Fibroblast of the aortic adventitia (primary cell): Measurements from ENCODE around the gene JKAMP. TPM values are rescaled to one million over a fixed set of nuclear protein-coding genes. Genes with fewer than 3 reads are reported as not detected.

Source experiments
- total RNA-seq: library from RNA; depleted of rRNA; stranded (reverse); fragments of >200 nt; gene quantifications from 2 replicates; pipeline ENCODE4 v1.2.3, GENCODE V29; 2012; ENCODE audit warnings: low replicate concordance

Gene JKAMP
- total RNA-seq, 1 donor: 105 TPM

Other genes with a start within 250 kb of the JKAMP start
- gene GPR135, start 19.1 kb upstream of the JKAMP start, total RNA-seq: 1.7 and 4.3 TPM in 2 replicates
- gene L3HYPDH, start 109 bp upstream of the JKAMP start, total RNA-seq: 16.7 and 28.7 TPM in 2 replicates
- gene CCDC175, start 92.3 kb downstream of the JKAMP start, total RNA-seq: not detected in 2 replicates